Fibroblast of pulmonary artery (primary cell): ENCODE results near the gene DNAJB8.

Source experiments
- DNase-seq: peaks from one replicate; pipeline ENCODE4 v3.0.0-alpha.2; 2010; ENCODE audit warnings: low read depth
- H3K4me3 ChIP-seq: replicated peaks from 2 replicates; pipeline ENCODE4 v1.5.1; 2011; ENCODE audit warnings: low read depth, mild to moderate bottlenecking, control low read depth, low read length, moderate library complexity
- TF ChIP-seq, protein P1 (sequence below): IDR thresholded peaks from 2 replicates; pipeline ENCODE4 v1.5.1; 2011; ENCODE audit warnings: mild to moderate bottlenecking, control low read depth, low read length, inconsistent platforms; ENCODE audit errors: missing control alignments

Gene DNAJB8

DNA sequence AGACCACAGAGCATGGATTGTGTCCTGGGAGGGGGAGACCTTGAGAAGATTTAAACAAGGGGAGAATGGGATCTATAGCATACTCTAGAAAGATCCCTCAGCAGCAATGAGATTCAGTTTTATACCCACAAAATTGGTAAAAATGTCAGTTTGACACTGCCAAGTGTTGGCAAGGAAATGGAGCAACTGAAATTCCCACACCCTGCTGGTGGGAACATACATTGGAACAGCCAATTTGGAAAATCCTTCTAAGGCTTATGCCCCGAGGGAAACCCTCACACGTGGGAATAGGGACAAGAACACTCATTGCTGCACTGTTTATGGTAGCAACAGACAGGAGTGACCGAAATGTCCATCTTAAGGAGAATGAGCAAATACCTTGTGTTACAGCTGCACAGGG is 5.0 kb upstream of the DNAJB8 start:
- DNase-seq, result no peak
- TF ChIP-seq, protein P1, sequence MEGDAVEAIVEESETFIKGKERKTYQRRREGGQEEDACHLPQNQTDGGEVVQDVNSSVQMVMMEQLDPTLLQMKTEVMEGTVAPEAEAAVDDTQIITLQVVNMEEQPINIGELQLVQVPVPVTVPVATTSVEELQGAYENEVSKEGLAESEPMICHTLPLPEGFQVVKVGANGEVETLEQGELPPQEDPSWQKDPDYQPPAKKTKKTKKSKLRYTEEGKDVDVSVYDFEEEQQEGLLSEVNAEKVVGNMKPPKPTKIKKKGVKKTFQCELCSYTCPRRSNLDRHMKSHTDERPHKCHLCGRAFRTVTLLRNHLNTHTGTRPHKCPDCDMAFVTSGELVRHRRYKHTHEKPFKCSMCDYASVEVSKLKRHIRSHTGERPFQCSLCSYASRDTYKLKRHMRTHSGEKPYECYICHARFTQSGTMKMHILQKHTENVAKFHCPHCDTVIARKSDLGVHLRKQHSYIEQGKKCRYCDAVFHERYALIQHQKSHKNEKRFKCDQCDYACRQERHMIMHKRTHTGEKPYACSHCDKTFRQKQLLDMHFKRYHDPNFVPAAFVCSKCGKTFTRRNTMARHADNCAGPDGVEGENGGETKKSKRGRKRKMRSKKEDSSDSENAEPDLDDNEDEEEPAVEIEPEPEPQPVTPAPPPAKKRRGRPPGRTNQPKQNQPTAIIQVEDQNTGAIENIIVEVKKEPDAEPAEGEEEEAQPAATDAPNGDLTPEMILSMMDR, result no peak

DNA sequence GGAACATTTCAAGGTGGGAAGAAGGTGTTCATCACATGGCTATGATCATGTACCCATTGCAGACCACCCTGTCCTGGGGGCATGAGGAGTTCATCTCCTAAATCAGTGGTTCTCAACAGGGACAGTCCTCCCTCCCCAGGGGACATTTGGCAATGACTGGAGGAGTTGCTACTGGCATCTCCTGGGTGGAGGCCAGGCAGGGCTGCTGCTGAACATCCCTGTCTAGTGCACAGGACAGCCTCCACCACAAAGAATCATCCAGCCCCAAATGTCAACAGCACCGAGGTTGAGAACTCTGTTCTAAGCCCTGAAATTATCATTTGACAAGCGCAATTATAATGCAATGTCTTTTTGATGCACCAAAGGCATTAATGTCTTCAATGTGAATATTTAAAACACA is 4.4 kb upstream of the DNAJB8 start:
- H3K4me3 ChIP-seq, result no peak overlapping the region
- TF ChIP-seq, protein P1, result no peak
- no peak for DNase-seq

More for the DNA sequence above, 5.0 kb upstream of the DNAJB8 start:
- H3K4me3 ChIP-seq, result no peak overlapping the region

DNA sequence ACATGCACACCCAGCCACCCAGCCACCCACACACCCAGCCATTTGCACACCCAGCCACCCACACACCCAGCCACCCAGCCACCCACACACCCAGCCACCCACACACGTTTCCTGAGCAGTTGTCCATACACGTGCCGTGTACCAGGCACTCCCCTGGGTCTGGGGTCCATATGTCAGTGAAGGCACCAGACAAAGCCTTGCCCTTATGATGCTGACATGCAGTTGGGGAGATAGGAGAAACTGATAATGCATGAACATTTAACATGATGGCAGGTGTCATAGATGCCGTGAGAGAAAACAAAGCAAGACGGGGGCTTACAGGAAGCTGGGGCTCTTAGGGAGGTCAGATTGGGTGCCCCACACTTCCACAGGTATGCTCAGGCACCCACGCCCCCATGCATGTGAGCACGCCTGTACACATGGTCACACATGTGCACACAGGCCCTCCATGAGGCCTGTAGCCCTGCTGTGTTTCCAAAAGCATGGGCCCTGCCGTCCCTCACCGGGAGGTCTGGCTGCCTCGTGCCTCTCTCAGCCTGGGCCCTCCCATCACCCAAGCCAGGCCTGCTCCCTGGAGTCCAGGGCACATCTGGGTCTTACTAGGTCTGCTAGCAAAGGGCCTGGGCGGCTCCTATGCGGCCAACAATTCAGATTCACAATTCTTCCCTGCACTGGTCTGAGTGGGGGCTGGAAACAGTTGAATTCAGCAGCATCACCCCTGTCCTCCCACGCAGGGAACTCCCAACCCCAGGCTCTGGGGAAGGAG is 3.6 kb upstream of the DNAJB8 start:
- TF ChIP-seq, protein P1, result no peak
- no peak overlapping the region for H3K4me3 ChIP-seq
- DNase-seq, result no peak

DNA sequence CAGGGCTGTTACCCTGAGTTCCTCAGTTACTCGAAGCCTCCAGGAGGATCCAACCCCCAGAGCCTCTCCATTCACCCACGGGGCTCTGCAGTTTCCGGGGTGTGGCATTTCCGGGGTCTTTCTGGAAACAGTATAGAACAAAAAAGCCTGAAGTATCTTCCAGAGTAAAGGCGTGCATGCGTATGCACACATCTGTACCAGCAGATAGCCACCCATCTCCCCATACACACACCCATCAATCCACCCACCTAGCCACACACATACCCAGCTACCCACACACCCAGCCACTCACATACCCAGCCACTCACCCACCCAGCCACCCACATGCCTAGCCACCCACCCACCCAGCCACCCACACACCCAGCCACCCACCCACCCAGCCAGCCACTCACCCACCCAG is 2.9 kb upstream of the DNAJB8 start:
- no peak overlapping the region for H3K4me3 ChIP-seq
- DNase-seq, result no peak
- TF ChIP-seq, protein P1, result no peak

DNA sequence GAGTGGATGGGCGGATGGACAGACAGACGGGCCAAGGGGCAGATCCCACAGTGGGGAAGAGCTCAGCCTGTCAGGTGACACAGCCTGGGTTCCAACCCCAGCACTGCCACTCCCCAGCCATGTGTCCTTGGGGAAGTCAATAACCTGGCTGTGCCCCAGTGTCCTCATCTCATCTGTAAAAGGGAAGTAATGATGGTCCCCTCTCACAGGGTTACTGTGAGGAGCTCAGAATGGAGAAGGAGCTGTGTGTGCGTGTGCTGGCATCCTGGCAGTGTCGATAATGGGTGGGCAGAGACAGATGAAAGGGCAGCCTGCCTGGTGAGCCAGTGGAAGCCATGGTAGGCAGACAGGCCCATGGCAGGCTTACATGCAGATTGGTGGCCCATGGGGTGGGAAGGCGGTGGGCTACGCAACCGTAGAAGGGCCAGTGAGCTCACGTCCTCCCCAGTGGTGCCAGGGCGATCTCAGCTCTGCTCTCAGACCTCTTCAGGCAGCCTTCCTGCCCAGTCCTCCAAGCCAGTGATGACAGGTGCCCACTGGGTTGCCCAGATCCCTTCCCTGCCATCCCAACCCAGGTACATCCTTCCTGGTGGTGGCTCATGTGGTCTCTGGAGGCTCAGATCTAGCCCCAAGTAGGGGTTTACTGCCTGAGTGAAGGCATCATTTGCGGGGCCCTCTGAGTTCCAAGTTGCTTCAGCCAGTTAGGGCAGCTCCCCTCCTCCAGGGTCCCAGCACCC is 2.3 kb upstream of the DNAJB8 start:
- H3K4me3 ChIP-seq, result no peak overlapping the region
- TF ChIP-seq, protein P1, result no peak
- DNase-seq, result no peak

DNA sequence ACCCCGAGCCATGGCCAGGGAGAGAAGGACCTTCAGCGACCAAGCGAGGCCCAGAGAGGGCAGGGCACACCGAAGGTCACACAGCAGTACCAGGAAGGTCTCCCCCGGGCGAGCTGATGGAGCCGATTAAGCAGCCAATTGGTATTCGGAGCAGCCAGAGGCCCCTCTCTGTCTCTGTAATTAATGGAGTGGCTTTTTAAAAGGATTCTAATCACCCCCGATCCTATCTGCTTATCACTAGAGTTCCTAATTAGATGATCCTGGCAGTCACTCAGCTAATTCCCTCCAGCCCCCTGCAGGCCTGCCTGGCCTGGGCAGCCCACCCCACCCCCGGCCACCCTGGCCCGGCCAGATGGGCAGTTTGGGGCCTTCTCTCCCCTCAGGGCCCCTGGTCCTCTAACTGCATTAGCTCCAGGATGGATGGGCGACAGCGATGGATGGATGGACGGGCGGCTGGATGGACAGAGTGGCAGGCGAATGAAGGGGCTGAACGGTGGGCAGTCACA is 1.6 kb upstream of the DNAJB8 start:
- TF ChIP-seq, protein P1, result no peak

DNA sequence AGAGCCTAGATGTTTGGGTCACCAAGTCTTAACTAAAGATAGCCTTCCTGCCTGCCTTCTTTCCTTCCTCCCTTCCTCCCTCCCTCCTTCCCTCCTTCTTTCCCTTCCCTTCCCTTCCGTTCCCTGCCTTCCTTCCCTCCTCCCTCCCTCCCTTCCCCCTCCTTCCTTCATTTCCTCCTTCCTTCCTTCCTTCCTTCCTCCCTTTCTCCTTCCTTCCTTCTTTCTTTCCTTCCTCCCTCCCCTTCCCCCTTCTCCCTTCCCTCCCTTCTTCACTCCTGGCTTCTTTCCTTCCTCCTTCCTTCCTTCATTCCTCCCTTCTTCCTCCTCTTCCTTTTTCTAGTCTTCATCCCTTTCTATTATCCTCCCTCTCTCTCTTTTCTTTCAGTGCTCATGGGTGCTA is 2.0 kb downstream of the DNAJB8 start:
- H3K4me3 ChIP-seq, result no peak overlapping the region
- DNase-seq, result no peak
- TF ChIP-seq, protein P1, result no peak

More for the DNA sequence above, 1.6 kb upstream of the DNAJB8 start:
- H3K4me3 ChIP-seq, result no peak overlapping the region
- DNase-seq, result no peak
